ENCODE measurements around the gene IL1RAPL2. TPM values are rescaled to one million over a fixed set of nuclear protein-coding genes. Genes with fewer than 3 reads are reported as not detected.
"Not testable (repeated sequence)": the region's sequence is repeated elsewhere in the genome, so short reads cannot be mapped to it uniquely, and the experiment has no call there.

Gene IL1RAPL2
- total and polyA plus RNA-seq, 2 donors (not counting 1 experiment from before 2014, with no cell fraction given), result not detected

GRCh38 chrX:104523858-104524257 lies 42.1 kb upstream of the IL1RAPL2 start:
- ATAC-seq (ENCODE audit: low read depth) (no peak), DNase-seq (no peak)
- Histone ChIP-seq H3K4me2 (replicated peaks; ENCODE audit: low read depth, low read length, poor library complexity, severe bottlenecking) (no peak overlapping the region), H3K9me3 (ENCODE audit: control extremely low read depth in 1 of 3, control insufficient read depth in 2 of 3, insufficient read depth in 1 of 3, low read length in 2 of 3) (no peaks in the 10 kb centered on the region), H2AFZ (ENCODE audit: insufficient read depth, low read depth, low read length, poor library complexity, severe bottlenecking) (no peak overlapping the region), H3K27ac (ENCODE audit: low read length in 2 of 2) (no peak overlapping the region), H3K4me1 (ENCODE audit: control insufficient read depth in 2 of 2, insufficient read depth in 2 of 2, low read length in 2 of 2) (no peaks in the 10 kb centered on the region), H3K79me2 (ENCODE audit: control insufficient read depth, insufficient read depth, low read length) (no peaks in the 10 kb centered on the region), H3K36me3 (replicated peaks in 1 of 2; ENCODE audit: control extremely low read depth in 1 of 2, control insufficient read depth in 1 of 2, extremely low read depth in 1 of 2, insufficient read depth in 2 of 2, low read length in 1 of 2) (no peaks in the 10 kb centered on the region), H3K9ac (ENCODE audit: low read length) (no peak overlapping the region), H3K4me3 (ENCODE audit: control extremely low read depth in 1 of 5, extremely low read depth in 1 of 5, insufficient read depth in 1 of 5, low read depth in 2 of 5, low read length in 4 of 5) (no peak overlapping the region), H4K20me1 (ENCODE audit: control insufficient read depth, insufficient read depth, low read length, poor library complexity, severe bottlenecking) (no peaks in the 10 kb centered on the region), H3K27me3 (replicated peaks in 1 of 4; ENCODE audit: control extremely low read depth in 1 of 4, control insufficient read depth in 3 of 4, insufficient read depth in 4 of 4, low read length in 3 of 4) (no peaks in the 10 kb centered on the region)
- intact Hi-C loops (cut with micrococcal nuclease), result no loop called here
- CTCF ChIA-PET, result no interaction called here
- no peaks in the 10 kb centered on the region for H3K27me3 Mint-ChIP-seq
- no peaks in the 10 kb centered on the region for H3K4me1 Mint-ChIP-seq
- no CpG with 5 or more reads among the region's 2 CpGs for WGBS (ENCODE audit: insufficient coverage)
- H3K27ac Mint-ChIP-seq, result no peak overlapping the region
- POLR2A ChIA-PET, result no interaction called here
- TF ChIP-seq EZH2 (IDR thresholded peaks at IDR 0.05; ENCODE audit: borderline replicate concordance, insufficient read depth, low read depth, low read length, poor library complexity, severe bottlenecking) (no peak), CTCF (IDR thresholded peaks at IDR 0.05) (no peak)
- no peak overlapping the region for H3K4me3 Mint-ChIP-seq
- peaks cover 4% of the 10 kb centered on the region for H3K9me3 Mint-ChIP-seq (ENCODE audit: insufficient read depth)

- no peaks in the 10 kb centered on the region for H3K27me3 Mint-ChIP-seq
- no peak for TF ChIP-seq EZH2 (IDR thresholded peaks at IDR 0.05; ENCODE audit: borderline replicate concordance, insufficient read depth, low read depth, low read length, poor library complexity, severe bottlenecking)
- no peak for TF ChIP-seq CTCF (IDR thresholded peaks at IDR 0.05)
- H3K27ac Mint-ChIP-seq, result no peak overlapping the region
- no peaks in the 10 kb centered on the region for H3K27me3 ChIP-seq (replicated peaks in 1 of 4; ENCODE audit: control extremely low read depth in 1 of 4, control insufficient read depth in 3 of 4, insufficient read depth in 4 of 4, low read length in 3 of 4)
- H3K9me3 ChIP-seq (ENCODE audit: control extremely low read depth in 1 of 3, control insufficient read depth in 2 of 3, insufficient read depth in 1 of 3, low read length in 2 of 3), result no peaks in the 10 kb centered on the region
- no peaks in the 10 kb centered on the region for H4K20me1 ChIP-seq (ENCODE audit: control insufficient read depth, insufficient read depth, low read length, poor library complexity, severe bottlenecking)
- CTCF ChIA-PET, result no interaction called here
- no peak overlapping the region for H2AFZ ChIP-seq (ENCODE audit: insufficient read depth, low read depth, low read length, poor library complexity, severe bottlenecking)
- ATAC-seq (ENCODE audit: low read depth) (no peak), DNase-seq (no peak)
- no peak overlapping the region for H3K4me3 Mint-ChIP-seq
- no peaks in the 10 kb centered on the region for H3K4me1 Mint-ChIP-seq
- no peak overlapping the region for H3K4me2 ChIP-seq (replicated peaks; ENCODE audit: low read depth, low read length, poor library complexity, severe bottlenecking)
- no CpG with 5 or more reads among the region's 2 CpGs for WGBS (ENCODE audit: insufficient coverage)
- POLR2A ChIA-PET, result no interaction called here
- no peak overlapping the region for H3K9ac ChIP-seq (ENCODE audit: low read length)
- H3K4me1 ChIP-seq (ENCODE audit: control insufficient read depth in 2 of 2, insufficient read depth in 2 of 2, low read length in 2 of 2), result no peaks in the 10 kb centered on the region
- H3K36me3 ChIP-seq (replicated peaks in 1 of 2; ENCODE audit: control extremely low read depth in 1 of 2, control insufficient read depth in 1 of 2, extremely low read depth in 1 of 2, insufficient read depth in 2 of 2, low read length in 1 of 2), result no peaks in the 10 kb centered on the region
- no peak overlapping the region for H3K27ac ChIP-seq (ENCODE audit: low read length in 2 of 2)
- intact Hi-C loops (cut with micrococcal nuclease), result no loop called here
- no peaks in the 10 kb centered on the region for H3K79me2 ChIP-seq (ENCODE audit: control insufficient read depth, insufficient read depth, low read length)
- no peak overlapping the region for H3K4me3 ChIP-seq (ENCODE audit: control extremely low read depth in 1 of 5, extremely low read depth in 1 of 5, insufficient read depth in 1 of 5, low read depth in 2 of 5, low read length in 4 of 5)
- H3K9me3 Mint-ChIP-seq (ENCODE audit: insufficient read depth), result no peaks in the 10 kb centered on the region
These were observed 26.9 kb upstream of the IL1RAPL2 start for GRCh38 chrX:104539081-104539480.

GRCh38 chrX:104542447-104542846 lies 23.6 kb upstream of the IL1RAPL2 start:
- H3K27ac ChIP-seq (ENCODE audit: low read length in 2 of 2); H3K4me3 Mint-ChIP-seq; H3K79me2 ChIP-seq (ENCODE audit: control insufficient read depth, insufficient read depth, low read length); H3K4me3 ChIP-seq (ENCODE audit: control extremely low read depth in 1 of 5, extremely low read depth in 1 of 5, insufficient read depth in 1 of 5, low read depth in 2 of 5, low read length in 4 of 5); H3K9me3 ChIP-seq (ENCODE audit: control extremely low read depth in 1 of 3, control insufficient read depth in 2 of 3, insufficient read depth in 1 of 3, low read length in 2 of 3); H3K4me2 ChIP-seq (replicated peaks; ENCODE audit: low read depth, low read length, poor library complexity, severe bottlenecking); CTCF ChIA-PET; intact Hi-C loops (cut with micrococcal nuclease); H3K9me3 Mint-ChIP-seq (ENCODE audit: insufficient read depth); DNase-seq; H3K4me1 Mint-ChIP-seq; H4K20me1 ChIP-seq (ENCODE audit: control insufficient read depth, insufficient read depth, low read length, poor library complexity, severe bottlenecking); H3K36me3 ChIP-seq (replicated peaks in 1 of 2; ENCODE audit: control extremely low read depth in 1 of 2, control insufficient read depth in 1 of 2, extremely low read depth in 1 of 2, insufficient read depth in 2 of 2, low read length in 1 of 2); H3K9ac ChIP-seq (ENCODE audit: low read length); H3K27me3 ChIP-seq (replicated peaks in 1 of 4; ENCODE audit: control extremely low read depth in 1 of 4, control insufficient read depth in 3 of 4, insufficient read depth in 4 of 4, low read length in 3 of 4); H2AFZ ChIP-seq (ENCODE audit: insufficient read depth, low read depth, low read length, poor library complexity, severe bottlenecking); H3K27ac Mint-ChIP-seq; H3K4me1 ChIP-seq (ENCODE audit: control insufficient read depth in 2 of 2, insufficient read depth in 2 of 2, low read length in 2 of 2); H3K27me3 Mint-ChIP-seq; POLR2A ChIA-PET; ATAC-seq (ENCODE audit: low read depth): not testable (repeated sequence)
- WGBS (ENCODE audit: insufficient coverage), result no CpG with 5 or more reads among the region's 2 CpGs

All from B cell (primary cell).